Sigmoid colon (tissue), 7 donors: Measurements from ENCODE around the gene NDUFAF2. TPM values are rescaled to one million over a fixed set of nuclear protein-coding genes. Genes with fewer than 3 reads are reported as not detected.

Experiments used
- DNase-seq: peaks from one replicate; pipeline ENCODE4 v3.0.0-alpha.2; 2019
- H3K27ac ChIP-seq, 4 donors: fragments of 200-600 bp; sonication (generic); one replicate each; pipeline ENCODE4 v1.5.1; 2016 to 2019; ENCODE audit warnings: mild to moderate bottlenecking in 1 of 4
- H3K27me3 ChIP-seq, 3 donors: fragments of 200-600 bp; sonication (generic); one replicate each; pipeline ENCODE4 v1.5.1; 2019; ENCODE audit warnings: mild to moderate bottlenecking in 1 of 3
- H3K36me3 ChIP-seq, 4 donors: fragments of 200-600 bp; sonication (generic); one replicate each; pipeline ENCODE4 v1.5.1; 2016 to 2019
- H3K4me1 ChIP-seq, 4 donors: fragments of 200-600 bp; sonication (generic); one replicate each; pipeline ENCODE4 v1.5.1; 2017 to 2019
- H3K4me3 ChIP-seq, 4 donors: fragments of 200-600 bp; sonication (generic); one replicate each; pipeline ENCODE4 v1.5.1; 2017 to 2019; ENCODE audit warnings: mild to moderate bottlenecking in 2 of 4, moderate library complexity in 1 of 4
- H3K9me3 ChIP-seq, 4 donors: fragments of 200-600 bp in 3 of 4; sonication (generic) in 3 of 4; one replicate each; pipeline versions ENCODE4 v1.5.1 to v1.6.1; 2013 to 2019
- CTCF ChIP-seq, 4 experiments: fragments of 450-650 bp in 3 of 4; fragments of 200-600 bp in 1 of 4; IDR thresholded peaks; one replicate each; pipeline ENCODE4 v1.5.1; 2016 to 2019; ENCODE audit warnings: antibody characterized with exemption in 4 of 4, mild to moderate bottlenecking in 3 of 4, moderate library complexity in 2 of 4
- EP300 ChIP-seq, 4 donors: sonication (generic); formaldehyde crosslinking; IDR thresholded peaks; one replicate each; pipeline ENCODE4 v1.6.1; 2017; ENCODE audit warnings: antibody characterized with exemption in 4 of 4
- POLR2A ChIP-seq, 2 donors: fragments of 450-650 bp; IDR thresholded peaks; one replicate each; pipeline ENCODE4 v1.6.1; 2016; ENCODE audit warnings: antibody characterized with exemption in 2 of 2, mild to moderate bottlenecking in 2 of 2, moderate library complexity in 2 of 2
- POLR2AphosphoS5 ChIP-seq, 4 donors: sonication (generic); formaldehyde crosslinking; IDR thresholded peaks; one replicate each; pipeline ENCODE4 v1.6.1; 2017; ENCODE audit warnings: antibody characterized with exemption in 4 of 4
- intact Hi-C: fragments of 100-400 bp; cut with DNase I; formaldehyde crosslinking; loops from one replicate; pipeline ENCODE4 v1.15.1; 2023
- polyA plus RNA-seq, 3 donors: library from polyadenylated mRNA; stranded (reverse); fragments of 200-250 nt; gene quantifications; one replicate each; pipeline ENCODE4 v1.2.3, GENCODE V29; 2013
- total RNA-seq, 4 donors: library from RNA; depleted of rRNA; stranded (reverse); fragments of >200 nt; gene quantifications; one replicate each; pipeline ENCODE4 v1.1.0, GENCODE V29; 2016
- donor health status: healthy with polysubstance abuse.
- donor health status: Bipolar disorder and iron deficiency.
- donor health status: healthy.

NDUFAF2 gene
- total and polyA plus RNA-seq, 7 donors = 33.5 to 48.6 (median 41.5) TPM

GRCh38 chr5:61055434-61056006, 110.5 kb downstream of the NDUFAF2 start:
- no peak for DNase-seq
- peak in 3 of 4 experiments; percentile 19 to 54 (median 44) for TF ChIP-seq CTCF (IDR thresholded peaks at IDR 0.05)
- no peak for TF ChIP-seq POLR2AphosphoS5 (IDR thresholded peaks at IDR 0.05)
- no peak for TF ChIP-seq POLR2A (IDR thresholded peaks at IDR 0.05)
- intact Hi-C loops = loop anchor here (5.0 kb wide), 1 partner anchor 602 kb away; no protein-coding TSS in a partner anchor

GRCh38 chr5:61059499-61059898, 114.5 kb downstream of the NDUFAF2 start:
- Histone ChIP-seq H3K9me3 (no peaks in the 10 kb centered on the region), H3K4me1 (no peaks in the 10 kb centered on the region), H3K27ac (no peak overlapping the region), H3K4me3 (no peak overlapping the region), H3K27me3 (no peaks in the 10 kb centered on the region), H3K36me3 (no peaks in the 10 kb centered on the region)
- no peak for DNase-seq
- TF ChIP-seq POLR2A (IDR thresholded peaks at IDR 0.05) = no peak
- no peak for TF ChIP-seq EP300 (IDR thresholded peaks at IDR 0.05)
- TF ChIP-seq POLR2AphosphoS5 (IDR thresholded peaks at IDR 0.05) = no peak
- no peak for TF ChIP-seq CTCF (IDR thresholded peaks at IDR 0.05)
- intact Hi-C loops = loop anchor here (5.0 kb wide), 1 partner anchor 598 kb away; no protein-coding TSS in a partner anchor

More at GRCh38 chr5:61055434-61056006, 110.5 kb downstream of the NDUFAF2 start:
- Histone ChIP-seq H3K9me3 (no peaks in the 10 kb centered on the region), H3K27me3 (no peaks in the 10 kb centered on the region), H3K4me3 (no peak overlapping the region), H3K4me1 (peaks cover 0 to 13% (median 7%) of the 10 kb centered on the region in 4 donors), H3K36me3 (no peaks in the 10 kb centered on the region), H3K27ac (no peak overlapping the region)

- H3K4me3 ChIP-seq = no peak overlapping the region
- H3K4me1 ChIP-seq = no peaks in the 10 kb centered on the region
- no peak for TF ChIP-seq EP300 (IDR thresholded peaks at IDR 0.05)
- no peak for TF ChIP-seq CTCF (IDR thresholded peaks at IDR 0.05)
- no peak for TF ChIP-seq POLR2A (IDR thresholded peaks at IDR 0.05)
- no peak for TF ChIP-seq POLR2AphosphoS5 (IDR thresholded peaks at IDR 0.05)
- DNase-seq = no peak
- H3K36me3 ChIP-seq = no peaks in the 10 kb centered on the region
- intact Hi-C loops = no loop called here
- H3K9me3 ChIP-seq = no peaks in the 10 kb centered on the region
- no peaks in the 10 kb centered on the region for H3K27me3 ChIP-seq
- no peak overlapping the region for H3K27ac ChIP-seq
Measured at GRCh38 chr5:61069150-61069549, 124.1 kb downstream of the NDUFAF2 start.

- no peaks in the 10 kb centered on the region for H3K9me3 ChIP-seq
- no peak for DNase-seq
- intact Hi-C loops = no loop called here
Measured at GRCh38 chr5:61071526-61071925, 126.5 kb downstream of the NDUFAF2 start.

More at GRCh38 chr5:61071526-61071925, 126.5 kb downstream of the NDUFAF2 start:
- Histone ChIP-seq H3K4me3 (no peak overlapping the region), H3K27me3 (no peaks in the 10 kb centered on the region), H3K27ac (no peak overlapping the region), H3K36me3 (peaks cover 0 to 5% (median 0%) of the 10 kb centered on the region in 4 donors), H3K4me1 (no peaks in the 10 kb centered on the region)
- no peak for TF ChIP-seq EP300 (IDR thresholded peaks at IDR 0.05)
- TF ChIP-seq POLR2A (IDR thresholded peaks at IDR 0.05) = no peak
- no peak for TF ChIP-seq CTCF (IDR thresholded peaks at IDR 0.05)
- no peak for TF ChIP-seq POLR2AphosphoS5 (IDR thresholded peaks at IDR 0.05)
